HuH-7 (cell line): ENCODE data around the gene RAB3A.
"Not testable (repeated sequence)": the region's sequence is repeated elsewhere in the genome, so short reads cannot be mapped to it uniquely, and the experiment has no call there.

ENCODE experiments used
- DNase-seq: peaks from one replicate; pipeline ENCODE4 v3.0.0; 2011; ENCODE audit warnings: low spot score

RAB3A gene

DNA sequence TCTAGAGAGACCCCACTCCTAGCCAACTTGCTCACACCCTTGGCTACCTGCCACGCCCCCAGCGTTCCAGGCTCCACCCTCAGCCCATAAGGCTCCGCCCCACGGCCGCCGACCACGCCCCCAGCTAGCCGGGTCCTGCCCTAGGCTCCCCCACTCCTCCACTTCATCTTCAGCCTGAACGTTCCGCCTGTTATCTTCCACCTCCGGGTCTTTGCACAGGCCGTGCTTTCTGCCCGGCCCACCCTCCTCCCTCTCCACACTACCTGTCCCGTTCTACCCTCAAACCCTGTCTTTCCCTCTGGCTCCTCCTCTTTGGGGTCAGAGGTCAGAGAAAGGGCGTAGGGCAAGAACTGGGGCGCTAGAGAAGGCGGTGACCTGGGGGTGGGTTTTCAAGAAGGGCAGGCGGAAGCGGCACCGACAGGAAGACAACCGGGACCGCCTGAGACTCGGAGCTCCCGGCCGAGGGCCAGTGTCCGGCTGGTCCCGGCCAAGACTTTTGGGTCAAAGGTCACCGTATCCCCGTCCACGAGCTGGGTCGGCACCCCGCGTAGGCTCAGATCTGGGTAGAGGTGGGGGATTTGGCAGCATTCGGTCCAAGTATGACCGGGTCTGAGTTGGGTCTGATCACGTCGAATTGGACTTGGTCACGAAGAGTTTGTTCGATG is 20.1 kb upstream of the RAB3A start:
- peak; percentile 86 for DNase-seq

GRCh38 chr19:18221815-18222725 is 18.2 kb upstream of the RAB3A start:
- no peak for DNase-seq

GRCh38 chr19:18220632-18221275 is 16.9 kb upstream of the RAB3A start:
- DNase-seq = peak; percentile 59

DNA sequence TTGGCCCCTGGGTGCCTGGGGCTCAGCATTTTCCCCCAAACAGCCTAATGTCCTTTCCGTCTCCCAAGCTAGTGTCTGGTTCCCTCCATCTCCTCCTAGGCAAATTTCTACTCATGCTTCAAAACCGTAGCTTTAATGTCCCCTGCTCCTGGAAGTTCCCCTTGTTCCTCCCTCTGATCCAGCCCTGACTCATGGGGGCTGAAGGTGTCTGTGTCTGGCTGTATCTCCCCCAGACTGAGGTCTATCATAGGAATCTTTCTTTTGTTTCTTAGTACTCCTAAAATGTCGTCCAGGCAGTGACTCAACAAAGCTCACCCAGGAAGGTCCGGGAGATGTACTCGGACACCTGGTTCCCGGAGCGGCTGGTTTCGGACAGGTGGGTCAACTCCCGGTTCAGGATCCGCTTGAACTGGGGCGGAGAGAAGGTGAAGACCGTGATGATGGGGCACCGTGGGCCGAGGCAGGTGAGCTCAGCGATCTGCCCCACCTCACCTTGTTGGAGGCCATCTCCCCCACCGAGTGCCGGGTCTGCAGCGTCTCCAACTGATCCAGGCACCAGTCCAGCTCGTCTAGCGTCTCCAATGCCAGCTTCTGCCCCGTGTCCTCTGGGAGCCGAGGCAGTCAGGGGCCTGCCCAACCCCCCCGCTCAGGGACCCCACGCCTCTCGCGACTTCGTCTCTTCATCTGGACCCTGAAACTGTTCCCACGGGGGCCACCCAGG is 16.2 kb upstream of the RAB3A start:
- DNase-seq = no peak

DNA sequence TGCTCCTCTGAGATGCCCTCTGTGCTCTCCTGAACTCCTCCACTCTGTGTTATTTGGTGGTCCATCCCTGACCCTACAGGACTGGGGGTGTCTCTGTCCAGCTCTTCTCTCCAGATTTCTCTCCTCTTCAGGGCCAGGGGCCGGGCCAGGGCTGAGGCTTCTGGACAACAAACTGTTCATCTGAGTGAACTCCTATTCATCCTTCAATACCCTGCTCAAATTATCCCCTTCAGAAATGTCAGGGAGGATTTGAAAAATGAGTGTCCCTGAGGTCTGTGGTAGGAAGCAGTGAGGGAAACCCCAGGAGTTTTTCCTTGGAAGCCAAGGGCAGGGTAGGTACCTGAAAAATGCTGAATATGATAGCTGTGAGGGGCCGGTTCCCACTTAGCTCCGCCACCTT is 14.8 kb upstream of the RAB3A start:
- DNase-seq = no peak

GRCh38 chr19:18218159-18218558 is 14.3 kb upstream of the RAB3A start:
- no peak for DNase-seq

DNA sequence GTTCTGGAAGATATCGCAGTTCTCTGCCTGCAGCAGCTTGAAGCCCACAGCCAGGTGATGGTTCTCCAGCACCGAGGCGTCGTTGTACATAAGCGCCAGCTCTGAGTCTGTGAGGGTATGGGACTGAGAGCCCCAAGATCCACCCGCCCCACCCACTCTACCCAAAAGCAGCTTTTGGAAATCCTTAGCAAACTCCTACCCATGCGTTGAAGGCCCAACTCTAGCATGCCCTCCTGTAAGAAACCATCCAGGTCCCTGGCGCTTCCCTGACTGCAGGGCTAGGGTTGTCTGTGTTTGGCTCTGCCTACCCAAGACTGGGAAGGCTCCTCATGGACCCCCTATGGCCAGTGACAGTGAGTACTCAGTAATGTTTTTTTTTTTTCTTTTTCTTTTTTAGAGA is 12.9 kb upstream of the RAB3A start:
- no peak for DNase-seq

GRCh38 chr19:18214779-18215433 is 11.1 kb upstream of the RAB3A start:
- no peak for DNase-seq

GRCh38 chr19:18211683-18212082 is 7.8 kb upstream of the RAB3A start:
- DNase-seq = no peak

DNA sequence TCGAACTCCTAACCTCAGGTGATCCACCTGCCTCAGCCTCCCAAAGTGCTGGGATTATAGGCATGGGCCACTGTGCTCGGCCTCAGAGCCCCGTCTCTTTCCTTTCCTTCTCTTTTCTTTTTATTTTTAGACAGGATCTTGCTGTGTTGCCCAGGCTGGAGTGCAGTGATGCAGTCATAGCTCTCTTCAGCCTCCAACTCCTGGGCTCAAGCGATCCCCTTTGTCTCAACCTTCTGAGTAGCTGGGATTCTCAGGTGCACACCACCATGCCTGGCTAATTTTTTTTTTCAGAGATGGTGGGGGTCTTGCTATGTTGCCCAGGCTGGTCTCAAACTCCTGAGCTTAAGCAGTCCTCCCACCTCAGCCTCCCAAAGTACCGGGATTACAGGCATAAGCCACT is 6.1 kb upstream of the RAB3A start:
- not testable (repeated sequence) for DNase-seq

DNA sequence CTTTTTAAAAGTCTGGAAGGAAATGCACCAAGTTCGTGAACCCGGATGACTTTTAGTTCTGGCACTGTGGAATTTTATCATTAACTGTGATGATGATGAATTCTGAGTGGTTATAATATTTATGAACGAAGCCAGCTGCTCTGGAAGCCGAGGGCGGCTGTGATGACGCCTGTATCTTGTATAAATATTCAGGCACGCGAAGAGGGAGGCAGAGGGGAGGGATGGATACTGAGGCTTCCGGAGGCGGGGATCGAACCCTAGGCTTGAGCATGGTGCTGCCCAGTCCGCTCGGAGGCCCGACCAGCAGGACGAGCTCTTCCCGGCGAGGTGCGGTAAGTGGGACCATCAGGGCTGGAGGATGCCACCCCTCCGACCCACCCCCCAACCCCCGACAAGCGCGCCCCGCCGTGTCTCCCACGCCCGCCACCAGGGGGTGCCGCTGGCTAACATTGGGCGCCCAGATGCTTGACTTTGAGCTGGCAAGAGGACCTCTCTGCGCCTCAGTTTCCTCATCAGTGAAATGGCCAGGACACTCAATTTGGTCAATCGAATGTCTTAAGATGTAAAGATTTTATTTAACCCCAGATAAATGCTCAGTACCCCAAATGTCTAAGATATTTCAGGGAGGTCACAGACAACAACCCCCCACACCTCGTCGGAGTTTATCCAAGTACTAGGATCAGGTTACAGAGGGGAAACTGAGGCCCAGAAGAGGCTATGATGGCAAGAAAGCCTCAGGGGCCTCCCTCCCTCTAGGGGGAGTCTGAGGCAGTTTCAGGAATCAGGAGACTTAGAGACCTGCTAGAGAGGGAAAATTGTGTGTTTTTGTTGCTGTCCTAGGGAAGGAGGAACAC is 4.5 kb upstream of the RAB3A start:
- DNase-seq = no peak

- no peak for DNase-seq
Observed at GRCh38 chr19:18206018-18206417, 2.2 kb upstream of the RAB3A start.

- no peak for DNase-seq
Observed at GRCh38 chr19:18205200-18205892, 1.5 kb upstream of the RAB3A start.

- no peak for DNase-seq
Observed at GRCh38 chr19:18204394-18205199, 755 bp upstream of the RAB3A start.

- no peak for DNase-seq
Observed at GRCh38 chr19:18203408-18203862, 407 bp downstream of the RAB3A start.

- no peak for DNase-seq
Observed at GRCh38 chr19:18202778-18203407, 949 bp downstream of the RAB3A start.

DNA sequence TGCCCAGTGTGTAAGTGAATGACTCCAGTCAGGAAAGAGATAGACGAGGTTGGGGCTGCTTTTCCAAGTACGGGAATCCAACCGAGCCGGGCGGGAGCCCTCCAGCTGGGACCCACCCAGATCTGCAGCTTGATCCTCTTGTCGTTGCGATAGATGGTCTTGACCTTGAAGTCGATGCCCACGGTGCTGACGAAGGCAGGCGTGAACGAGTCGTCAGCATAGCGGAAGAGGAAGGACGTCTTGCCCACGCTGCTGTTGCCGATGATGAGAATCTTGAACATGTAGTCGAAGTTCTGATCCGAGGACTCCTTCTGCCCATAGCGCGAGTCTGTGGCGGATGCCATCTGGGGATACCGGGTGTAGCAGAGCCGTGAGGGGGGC is 1.5 kb downstream of the RAB3A start:
- no peak for DNase-seq

DNA sequence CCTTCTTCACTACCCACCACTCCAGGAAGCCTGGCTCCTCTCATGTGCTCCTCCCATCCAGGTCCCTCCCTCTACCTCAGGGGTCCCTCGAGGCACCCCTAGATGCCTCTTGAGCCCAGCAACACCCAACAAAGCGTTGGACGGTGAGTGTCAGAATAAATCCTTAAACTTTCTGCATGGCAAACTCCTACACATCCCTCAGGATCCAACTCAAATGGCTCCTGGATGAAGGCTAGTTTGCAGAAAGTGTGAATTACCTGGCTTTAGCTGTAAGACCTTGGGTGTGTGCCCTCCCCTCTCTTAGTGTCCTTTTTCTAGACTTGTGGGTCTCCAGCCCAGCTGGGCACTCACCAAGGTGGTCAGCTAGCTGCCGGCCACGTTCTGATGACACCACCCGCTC is 5.5 kb downstream of the RAB3A start:
- DNase-seq = no peak

DNA sequence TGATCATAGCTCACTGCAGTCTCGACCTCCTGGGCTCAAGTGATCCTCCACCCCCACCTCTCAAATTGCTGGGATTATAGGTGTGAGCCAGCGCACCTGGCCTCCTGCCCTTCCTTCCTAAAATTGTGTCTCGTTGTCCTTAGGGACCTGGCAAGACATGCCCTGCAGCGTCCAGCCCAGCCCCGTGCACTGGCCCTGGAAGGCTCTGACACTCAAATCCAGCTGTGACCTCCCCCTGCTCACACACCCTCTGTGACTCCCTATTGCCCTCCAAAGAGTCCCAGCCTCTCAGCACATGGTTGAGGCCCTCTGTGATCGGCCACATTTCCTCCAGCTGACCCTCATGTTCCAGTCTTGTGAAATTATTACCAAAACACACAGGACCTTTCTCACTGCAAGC is 5.9 kb downstream of the RAB3A start:
- no peak for DNase-seq
